Measurements from ENCODE around the gene B3GLCT.

The B3GLCT gene

DNA sequence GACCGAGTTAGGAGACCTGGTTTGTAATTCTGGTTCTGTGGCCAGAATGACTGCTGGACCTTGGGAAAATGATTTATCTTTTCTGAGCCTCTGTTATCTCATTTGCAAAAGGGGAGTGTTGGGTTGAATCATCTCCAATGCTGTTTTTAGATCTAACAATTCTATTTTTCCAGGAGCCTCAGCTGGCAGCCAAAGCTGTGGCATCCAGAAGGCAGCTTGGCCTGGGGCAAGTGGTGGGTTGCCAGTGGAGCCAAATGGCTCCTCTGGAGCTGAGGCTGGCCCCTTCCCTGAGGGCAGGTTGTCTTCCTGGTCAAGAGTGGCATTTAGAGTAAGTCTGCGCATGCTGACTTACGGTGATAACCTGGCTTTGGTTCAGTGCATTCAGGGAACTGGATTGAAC lies 21.3 kb downstream of the B3GLCT start:
- TF ChIP-seq, protein P1, sequence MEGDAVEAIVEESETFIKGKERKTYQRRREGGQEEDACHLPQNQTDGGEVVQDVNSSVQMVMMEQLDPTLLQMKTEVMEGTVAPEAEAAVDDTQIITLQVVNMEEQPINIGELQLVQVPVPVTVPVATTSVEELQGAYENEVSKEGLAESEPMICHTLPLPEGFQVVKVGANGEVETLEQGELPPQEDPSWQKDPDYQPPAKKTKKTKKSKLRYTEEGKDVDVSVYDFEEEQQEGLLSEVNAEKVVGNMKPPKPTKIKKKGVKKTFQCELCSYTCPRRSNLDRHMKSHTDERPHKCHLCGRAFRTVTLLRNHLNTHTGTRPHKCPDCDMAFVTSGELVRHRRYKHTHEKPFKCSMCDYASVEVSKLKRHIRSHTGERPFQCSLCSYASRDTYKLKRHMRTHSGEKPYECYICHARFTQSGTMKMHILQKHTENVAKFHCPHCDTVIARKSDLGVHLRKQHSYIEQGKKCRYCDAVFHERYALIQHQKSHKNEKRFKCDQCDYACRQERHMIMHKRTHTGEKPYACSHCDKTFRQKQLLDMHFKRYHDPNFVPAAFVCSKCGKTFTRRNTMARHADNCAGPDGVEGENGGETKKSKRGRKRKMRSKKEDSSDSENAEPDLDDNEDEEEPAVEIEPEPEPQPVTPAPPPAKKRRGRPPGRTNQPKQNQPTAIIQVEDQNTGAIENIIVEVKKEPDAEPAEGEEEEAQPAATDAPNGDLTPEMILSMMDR (IDR thresholded peaks at IDR 0.05; ENCODE audit: control insufficient read depth, insufficient read depth, low read depth, low read length, missing control alignments), result no peak
- no peak overlapping the region for H3K4me3 ChIP-seq (ENCODE audit: control insufficient read depth, low read depth, low read length)
- DNase-seq (ENCODE audit: low read depth), result no peak

DNA sequence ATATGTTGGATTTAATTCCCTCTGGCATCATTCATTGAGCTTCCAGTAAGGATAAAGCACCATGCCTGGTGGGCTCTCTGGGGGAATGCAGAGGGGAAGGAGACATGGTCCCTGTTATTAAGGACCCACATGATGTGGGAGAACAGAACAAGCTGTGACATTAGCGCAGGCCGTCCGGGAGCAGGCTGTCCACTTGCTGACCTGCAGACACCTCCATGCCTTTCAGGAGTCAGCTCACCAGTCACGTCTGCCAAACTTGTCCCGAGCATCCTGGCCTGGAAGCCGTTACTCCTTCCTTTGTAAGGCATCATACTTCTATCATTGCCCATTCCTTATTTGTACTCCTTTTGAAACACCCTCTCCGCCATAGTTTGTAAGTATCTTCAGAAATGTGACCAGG lies 23.4 kb downstream of the B3GLCT start:
- H3K4me3 ChIP-seq (ENCODE audit: control insufficient read depth, low read depth, low read length), result no peak overlapping the region
- no peak for DNase-seq (ENCODE audit: low read depth)
- TF ChIP-seq, protein P1 (IDR thresholded peaks at IDR 0.05; ENCODE audit: control insufficient read depth, insufficient read depth, low read depth, low read length, missing control alignments), result no peak

DNA sequence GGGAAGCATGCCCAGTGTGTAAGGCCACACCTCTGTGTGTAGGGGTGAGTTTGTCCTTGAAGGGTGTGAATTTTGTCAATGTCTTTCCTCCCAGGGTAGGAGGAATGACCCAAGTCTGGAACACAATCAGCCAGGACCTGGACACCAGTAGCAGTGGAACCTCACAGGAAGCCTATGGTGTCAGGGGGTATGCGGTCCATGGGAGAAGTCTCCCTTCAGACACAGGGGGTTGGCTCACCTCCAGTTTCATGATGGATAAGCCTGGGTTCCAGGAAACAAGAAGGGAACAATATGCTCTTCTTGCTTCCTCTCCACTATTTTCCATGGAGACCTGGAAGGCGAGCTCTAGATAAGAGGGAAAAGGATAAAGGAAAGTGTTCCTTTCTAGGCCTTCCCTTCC lies 23.9 kb downstream of the B3GLCT start:
- DNase-seq (ENCODE audit: low read depth), result no peak
- TF ChIP-seq, protein P1 (IDR thresholded peaks at IDR 0.05; ENCODE audit: control insufficient read depth, insufficient read depth, low read depth, low read length, missing control alignments), result no peak

DNA sequence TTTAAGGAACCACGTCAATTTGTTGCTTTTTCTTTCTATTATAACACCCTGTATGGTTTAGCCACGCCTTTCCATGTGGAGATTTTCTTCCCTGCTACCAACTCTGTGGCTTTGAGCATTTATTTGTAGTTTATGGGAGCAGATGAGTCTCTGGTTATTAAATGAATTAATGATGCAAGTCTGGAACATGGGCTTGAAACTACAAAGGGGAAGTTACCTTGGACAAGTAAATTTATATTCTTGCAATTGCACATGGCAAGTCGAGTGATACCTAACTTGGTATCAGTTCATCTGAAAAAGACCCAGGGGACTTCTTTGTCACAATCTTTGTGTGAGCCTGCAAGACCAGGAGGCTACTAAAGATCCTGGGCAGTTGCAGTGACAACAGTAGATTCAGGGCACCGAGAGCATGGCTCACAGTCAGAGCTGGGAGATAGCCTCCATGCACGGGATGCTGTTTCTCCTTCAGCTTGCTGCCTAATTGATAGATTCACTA lies 24.4 kb downstream of the B3GLCT start:
- TF ChIP-seq, protein P1 (IDR thresholded peaks at IDR 0.05; ENCODE audit: control insufficient read depth, insufficient read depth, low read depth, low read length, missing control alignments), result no peak

More for the DNA sequence above, 23.9 kb downstream of the B3GLCT start:
- H3K4me3 ChIP-seq (ENCODE audit: control insufficient read depth, low read depth, low read length), result no peak overlapping the region

DNA sequence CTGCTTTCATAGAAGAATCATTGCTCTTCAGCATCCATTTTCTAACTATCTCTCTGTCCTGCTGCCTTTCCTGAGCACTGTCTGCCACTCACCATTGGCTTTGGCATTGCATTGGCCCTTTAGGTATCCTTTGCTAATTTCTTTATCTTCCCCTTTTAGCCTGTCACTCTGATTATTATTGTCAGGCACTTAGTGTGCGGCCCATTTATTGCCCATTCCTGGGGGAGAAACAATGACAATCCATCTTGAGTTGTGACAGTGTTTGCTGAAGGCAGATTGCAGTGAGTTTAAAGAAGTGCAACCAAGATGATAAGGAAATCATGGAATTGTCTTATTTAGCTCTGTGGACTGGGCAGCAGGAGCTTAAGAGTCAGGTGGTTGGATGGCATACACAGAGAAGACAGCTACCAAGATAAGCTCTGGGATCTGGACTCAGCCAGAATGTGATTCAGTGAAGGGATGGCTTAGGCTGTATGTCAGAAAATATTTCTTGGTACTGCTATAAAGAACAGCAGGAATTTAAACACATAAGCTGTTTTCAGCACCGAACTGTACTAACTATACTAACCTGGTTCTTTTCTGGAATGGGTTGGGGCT lies 25.3 kb downstream of the B3GLCT start:
- DNase-seq (ENCODE audit: low read depth), result no peak
- TF ChIP-seq, protein P1 (IDR thresholded peaks at IDR 0.05; ENCODE audit: control insufficient read depth, insufficient read depth, low read depth, low read length, missing control alignments), result no peak
- no peak overlapping the region for H3K4me3 ChIP-seq (ENCODE audit: control insufficient read depth, low read depth, low read length)

More for the DNA sequence above, 24.4 kb downstream of the B3GLCT start:
- DNase-seq (ENCODE audit: low read depth), result no peak
- H3K4me3 ChIP-seq (ENCODE audit: control insufficient read depth, low read depth, low read length), result no peak overlapping the region

DNA sequence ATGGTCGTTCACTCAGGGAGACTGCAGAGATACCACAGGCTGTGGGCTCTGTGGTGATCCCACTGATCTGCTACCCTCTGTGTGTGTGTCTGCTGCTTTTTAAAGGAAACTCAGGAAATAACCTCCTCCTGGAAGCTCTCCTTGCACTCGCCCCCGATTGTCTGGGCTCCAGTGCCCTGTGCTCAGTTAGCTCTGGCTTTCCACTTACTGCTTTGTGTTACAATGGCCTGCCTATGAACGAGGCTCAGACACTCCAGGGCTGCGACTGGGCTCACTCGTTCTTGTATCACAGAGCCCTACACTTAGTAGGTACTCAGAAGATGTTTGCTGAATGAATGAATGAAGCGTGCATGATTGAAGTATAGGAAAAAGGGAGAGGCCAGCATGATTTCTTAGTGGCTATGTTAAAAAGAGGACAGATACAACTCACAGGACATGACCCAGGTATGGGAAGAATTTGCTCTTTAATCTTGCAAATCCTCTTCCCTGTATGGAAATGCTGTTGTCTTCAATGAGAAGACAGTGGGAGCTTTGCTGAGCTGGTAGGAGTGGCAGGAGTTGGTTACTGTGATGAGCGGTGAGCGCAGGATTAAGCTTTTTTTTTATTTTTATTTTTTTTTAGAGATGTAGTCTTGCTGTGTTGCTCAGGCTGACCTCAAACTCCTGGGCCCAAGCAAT lies 26.4 kb downstream of the B3GLCT start:
- H3K4me3 ChIP-seq (ENCODE audit: control insufficient read depth, low read depth, low read length), result no peak overlapping the region
- DNase-seq (ENCODE audit: low read depth), result no peak
- TF ChIP-seq, protein P1 (IDR thresholded peaks at IDR 0.05; ENCODE audit: control insufficient read depth, insufficient read depth, low read depth, low read length, missing control alignments), result no peak

Measured in AG09309 (cell line).